SW480 (cell line): ENCODE results near the gene RPL36A.

Experiments
- DNase-seq: peaks from one replicate; pipeline ENCODE4 v3.0.0-alpha.2; 2016; ENCODE audit warnings: low spot score

RPL36A gene

GRCh38 chrX:101442085-101442484 is 51.3 kb downstream of the RPL36A start:
- DNase-seq, result no peak
